HepG2 (cell line): ENCODE data around the gene GNB4. TPM values are rescaled to one million over a fixed set of nuclear protein-coding genes. Genes with fewer than 3 reads are reported as not detected.

ENCODE experiments used
- ATAC-seq: fragments of 200-7000 bp; cut with Tn5 transposase; 3 replicates; pipeline ENCODE4 v1.9.1; 2020; ENCODE audit warnings: mild to moderate bottlenecking, moderate library complexity
- BruUV-seq: library from RNA; stranded (reverse); fragments of 400-500 nt; replicated peaks from 2 replicates; lab custom pipeline; 2021; lab: Mats Ljungman, UMichigan
- CTCF ChIA-PET: fragments of 300-600 bp; formaldehyde crosslinking; extraction: SDS; loops from one replicate; lab custom pipeline; 2021; ENCODE audit warnings: low total read pairs, inconsistent platforms, low intra/inter-chr PET ratio; lab: Yijun Ruan, JAX
- POLR2A ChIA-PET: fragments of 350-600 bp; sonication (Branson Sonifier 250); formaldehyde crosslinking; loops from one replicate; lab custom pipeline; 2020; ENCODE audit warnings: antibody characterized with exemption, inconsistent platforms; lab: Yijun Ruan, JAX
- DNase-seq: peaks from one replicate; pipeline ENCODE4 v3.0.0-alpha.2; 2015; ENCODE audit warnings: low spot score
- FAIRE-seq: peaks from 3 replicates; lab custom pipeline; 2011; peaks lifted over from hg19 to GRCh38; lab: Jason Lieb, UNC
- H2AFZ ChIP-seq: one replicate; pipeline ENCODE4 v1.6.1; 2011; ENCODE audit warnings: low read length, inconsistent platforms
- H3K27ac ChIP-seq: fragments of 300-600 bp; 3 replicates; pipeline ENCODE4 v1.8.0; 2011; ENCODE audit warnings: mixed run types, mild to moderate bottlenecking, mixed read lengths, low read length, inconsistent platforms; ENCODE audit not compliant: insufficient read depth; ENCODE audit errors: extremely low read length
- H3K27me3 ChIP-seq, 2 experiments: fragments of 200-600 bp in 1 of 2; 2 replicates in 1 of 2; 3 replicates in 1 of 2; pipeline versions ENCODE4 v1.6.0 to v1.8.0; 2011; ENCODE audit warnings: low read length in 2 of 2, mild to moderate bottlenecking in 2 of 2, moderate library complexity in 2 of 2, inconsistent platforms in 1 of 2; ENCODE audit not compliant: insufficient read depth in 2 of 2, control insufficient read depth in 1 of 2
- H3K36me3 ChIP-seq, 2 experiments: fragments of 200-600 bp in 1 of 2; replicated peaks in 1 of 2; 2 replicates in 1 of 2; 3 replicates in 1 of 2; pipeline versions ENCODE4 v1.5.1 to v1.8.0; 2011; ENCODE audit warnings: low read length in 2 of 2, inconsistent platforms in 1 of 2; ENCODE audit not compliant: insufficient read depth in 2 of 2, control insufficient read depth in 1 of 2
- H3K4me1 ChIP-seq: 2 replicates; pipeline ENCODE4 v1.5.1; 2012; ENCODE audit warnings: low read length, inconsistent platforms; ENCODE audit not compliant: insufficient read depth
- H3K4me2 ChIP-seq: 2 replicates; pipeline ENCODE4 v1.6.0; 2011; ENCODE audit warnings: low read depth, low read length, inconsistent platforms
- H3K4me3 ChIP-seq, 3 experiments: fragments of 200-600 bp in 1 of 3; sonication (generic), shearing (Covaris generic) in 1 of 3; replicated peaks in 1 of 3; 2 replicates each; pipeline ENCODE4 v1.5.1; 2011 to 2016; ENCODE audit warnings: low read length in 3 of 3, inconsistent platforms in 2 of 3, low read depth in 2 of 3, mild to moderate bottlenecking in 2 of 3, control low read depth in 1 of 3, mixed read lengths in 1 of 3; ENCODE audit not compliant: insufficient read depth in 1 of 3
- H3K79me2 ChIP-seq: one replicate; pipeline ENCODE4 v1.6.1; 2011; ENCODE audit warnings: low read length, inconsistent platforms; ENCODE audit not compliant: insufficient read depth
- H3K9ac ChIP-seq: 2 replicates; pipeline ENCODE4 v1.6.0; 2011; ENCODE audit warnings: mild to moderate bottlenecking, low read depth, low read length, inconsistent platforms; ENCODE audit not compliant: insufficient read depth
- H3K9me3 ChIP-seq: 2 replicates; pipeline ENCODE4 v1.5.1; 2012; ENCODE audit warnings: mild to moderate bottlenecking, low read length
- H4K20me1 ChIP-seq: 2 replicates; pipeline ENCODE4 v1.6.0; 2011; ENCODE audit warnings: inconsistent platforms, mild to moderate bottlenecking, low read length, moderate library complexity; ENCODE audit not compliant: insufficient read depth
- KLF12 ChIP-seq: sonication (generic); formaldehyde crosslinking; IDR thresholded peaks from 2 replicates; pipeline ENCODE4 v1.4.0; 2020; ENCODE audit warnings: missing genetic modification reagents, borderline replicate concordance
- MBD4 ChIP-seq: IDR thresholded peaks from 2 replicates; pipeline ENCODE4 v1.6.1; 2012; ENCODE audit warnings: low read length, inconsistent platforms, borderline replicate concordance
- PTBP1 ChIP-seq: fragments of 200-400 bp; formaldehyde crosslinking; IDR thresholded peaks from 2 replicates; pipeline ENCODE4 v1.6.1; 2018; ENCODE audit warnings: low read length, low read depth; ENCODE audit not compliant: poor library complexity, severe bottlenecking
- SALL2 ChIP-seq: sonication (generic); formaldehyde crosslinking; IDR thresholded peaks from 2 replicates; pipeline ENCODE4 v1.8.1; 2023; ENCODE audit warnings: mild to moderate bottlenecking, missing genetic modification reagents, inconsistent platforms
- ZNF432 ChIP-seq: sonication (generic); formaldehyde crosslinking; IDR thresholded peaks from 2 replicates; pipeline ENCODE4 v1.5.0; 2020; ENCODE audit warnings: missing genetic modification reagents, mild to moderate bottlenecking, borderline replicate concordance
- ZNF564 ChIP-seq: sonication (generic); formaldehyde crosslinking; IDR thresholded peaks from 2 replicates; pipeline ENCODE4 v1.8.1; 2023; ENCODE audit warnings: mild to moderate bottlenecking, missing genetic modification reagents
- WGBS: methylation state at CpG from one replicate; pipeline ENCODE4 v1.1.6; 2017; ENCODE audit warnings: low lambda C conversion rate; 5-methylcytosine and 5-hydroxymethylcytosine counted together
- in situ Hi-C: cut with HindIII; loops from 2 replicates; pipeline ENCODE4 v1.10.0; 2017; ENCODE audit warnings: low pct_unique_long_range_greater_than_20kb; ENCODE audit not compliant: extremely low pct_ligation_motif_present
- intact Hi-C: fragments of 100-400 bp; cut with micrococcal nuclease; formaldehyde crosslinking; loops from one replicate; pipeline ENCODE4 v1.10.0; 2022; ENCODE audit not compliant: unreplicated experiment
- polyA plus RNA-seq, 8 experiments: library from polyadenylated mRNA; depleted of rRNA in 3 of 8; stranded (reverse) in 7 of 8; unstranded in 1 of 8; fragments of >200 nt; fragmentation: Illumina TruSeq in 4 of 8; extraction: Trizol in 4 of 8; gene quantifications; 2 replicates each; pipeline versions ENCODE4 v1.2.1 to v1.2.3, GENCODE V29; 2011 to 2016; ENCODE audit warnings: low read depth in 4 of 8, missing spikeins in 1 of 8, mixed read lengths in 1 of 8; ENCODE audit not compliant: insufficient read depth in 1 of 8
- total RNA-seq, 5 experiments: library from RNA; depleted of rRNA; stranded (reverse); fragments of >200 nt; fragmentation: Illumina TruSeq; extraction: Trizol; gene quantifications; 2 replicates each; pipeline ENCODE4 v1.2.3, GENCODE V29; 2016; ENCODE audit warnings: low read depth in 1 of 5
- TF ChIP-seq, protein P1 (sequence below): sonication (generic); formaldehyde crosslinking; IDR thresholded peaks from 2 replicates; pipeline ENCODE4 v1.9.0; 2021; ENCODE audit warnings: missing genetic modification reagents, borderline replicate concordance
- TF ChIP-seq, protein P2 (sequence below): sonication (generic); formaldehyde crosslinking; IDR thresholded peaks from 2 replicates; pipeline ENCODE4 v1.5.0; 2020; ENCODE audit warnings: missing genetic modification reagents
- TF ChIP-seq, protein P3 (sequence below): sonication (generic); formaldehyde crosslinking; IDR thresholded peaks from 2 replicates; pipeline ENCODE4 v1.4.0; 2020; ENCODE audit warnings: mild to moderate bottlenecking, missing genetic modification reagents
- TF ChIP-seq, protein P4 (sequence below): sonication (generic); formaldehyde crosslinking; IDR thresholded peaks from 2 replicates; pipeline ENCODE4 v1.5.1; 2020; ENCODE audit warnings: mild to moderate bottlenecking, missing genetic modification reagents, moderate library complexity

The GNB4 gene
- total and polyA plus RNA-seq, 2 of the 13 experiments (the other 11 are each of a cell fraction or from before 2014, with no cell fraction given) = 0.07 to 0.13 TPM

DNA sequence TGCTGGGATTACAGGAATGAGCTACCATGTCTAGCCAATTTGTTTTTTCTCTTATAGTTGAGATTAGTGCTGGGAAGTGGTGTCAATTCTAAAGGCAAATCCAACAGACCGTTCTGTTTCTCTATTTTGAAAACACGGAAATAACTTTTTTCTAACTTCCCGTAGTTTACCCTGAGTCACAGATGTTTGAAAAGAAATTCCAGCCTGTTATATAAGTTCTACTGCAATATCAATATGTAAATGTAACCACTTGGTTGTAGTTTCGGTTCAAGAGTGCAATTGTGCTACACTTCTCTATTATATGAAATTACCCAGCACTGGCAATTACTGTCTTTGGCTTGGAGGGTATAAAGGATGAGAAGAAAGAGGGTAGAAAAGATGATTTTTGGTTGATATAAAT is 22.3 kb upstream of the GNB4 start:
- Histone ChIP-seq H4K20me1 (no peaks in the 10 kb centered on the region), H3K27ac (no peak overlapping the region), H3K36me3 (no peaks in the 10 kb centered on the region), H3K27me3 (no peaks in the 10 kb centered on the region; a peak in 1 of 5 replicates), H3K79me2 (no peaks in the 10 kb centered on the region), H3K4me2 (no peak overlapping the region), H3K4me1 (no peaks in the 10 kb centered on the region), H3K9me3 (no peaks in the 10 kb centered on the region), H2AFZ (no peak overlapping the region), H3K9ac (no peak overlapping the region), H3K4me3 (no peak overlapping the region)
- 40% methylated on average over 4 of the region's 4 CpGs for WGBS
- BruUV-seq = no TSS peak
- intact Hi-C loops = no loop called here
- DNase-seq (no peak), ATAC-seq (no peak), FAIRE-seq (no peak)
- ChIA-PET POLR2A (no interaction called here), CTCF (no interaction called here)
- TF ChIP-seq PTBP1 (no peak), MBD4 (no peak), SALL2 (no peak), ZNF564 (no peak), ZNF432 (CRISPR knock-in tag) (no peak), KLF12 (CRISPR knock-in tag) (no peak)
- TF ChIP-seq, protein P1, sequence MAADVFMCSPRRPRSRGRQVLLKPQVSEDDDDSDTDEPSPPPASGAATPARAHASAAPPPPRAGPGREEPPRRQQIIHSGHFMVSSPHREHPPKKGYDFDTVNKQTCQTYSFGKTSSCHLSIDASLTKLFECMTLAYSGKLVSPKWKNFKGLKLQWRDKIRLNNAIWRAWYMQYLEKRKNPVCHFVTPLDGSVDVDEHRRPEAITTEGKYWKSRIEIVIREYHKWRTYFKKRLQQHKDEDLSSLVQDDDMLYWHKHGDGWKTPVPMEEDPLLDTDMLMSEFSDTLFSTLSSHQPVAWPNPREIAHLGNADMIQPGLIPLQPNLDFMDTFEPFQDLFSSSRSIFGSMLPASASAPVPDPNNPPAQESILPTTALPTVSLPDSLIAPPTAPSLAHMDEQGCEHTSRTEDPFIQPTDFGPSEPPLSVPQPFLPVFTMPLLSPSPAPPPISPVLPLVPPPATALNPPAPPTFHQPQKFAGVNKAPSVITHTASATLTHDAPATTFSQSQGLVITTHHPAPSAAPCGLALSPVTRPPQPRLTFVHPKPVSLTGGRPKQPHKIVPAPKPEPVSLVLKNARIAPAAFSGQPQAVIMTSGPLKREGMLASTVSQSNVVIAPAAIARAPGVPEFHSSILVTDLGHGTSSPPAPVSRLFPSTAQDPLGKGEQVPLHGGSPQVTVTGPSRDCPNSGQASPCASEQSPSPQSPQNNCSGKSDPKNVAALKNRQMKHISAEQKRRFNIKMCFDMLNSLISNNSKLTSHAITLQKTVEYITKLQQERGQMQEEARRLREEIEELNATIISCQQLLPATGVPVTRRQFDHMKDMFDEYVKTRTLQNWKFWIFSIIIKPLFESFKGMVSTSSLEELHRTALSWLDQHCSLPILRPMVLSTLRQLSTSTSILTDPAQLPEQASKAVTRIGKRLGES (CRISPR knock-in tag) = no peak
- TF ChIP-seq, protein P2, sequence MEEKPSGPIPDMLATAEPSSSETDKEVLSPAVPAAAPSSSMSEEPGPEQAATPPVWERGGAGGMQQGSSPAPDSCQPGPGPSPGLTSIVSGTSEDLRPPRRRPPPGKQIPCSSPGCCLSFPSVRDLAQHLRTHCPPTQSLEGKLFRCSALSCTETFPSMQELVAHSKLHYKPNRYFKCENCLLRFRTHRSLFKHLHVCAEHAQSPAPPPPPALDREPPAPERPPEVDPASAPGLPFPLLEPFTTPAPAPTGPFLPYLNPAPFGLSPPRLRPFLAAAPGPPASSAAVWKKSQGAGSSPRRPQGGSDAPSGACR (CRISPR knock-in tag) = no peak
- TF ChIP-seq, protein P3, sequence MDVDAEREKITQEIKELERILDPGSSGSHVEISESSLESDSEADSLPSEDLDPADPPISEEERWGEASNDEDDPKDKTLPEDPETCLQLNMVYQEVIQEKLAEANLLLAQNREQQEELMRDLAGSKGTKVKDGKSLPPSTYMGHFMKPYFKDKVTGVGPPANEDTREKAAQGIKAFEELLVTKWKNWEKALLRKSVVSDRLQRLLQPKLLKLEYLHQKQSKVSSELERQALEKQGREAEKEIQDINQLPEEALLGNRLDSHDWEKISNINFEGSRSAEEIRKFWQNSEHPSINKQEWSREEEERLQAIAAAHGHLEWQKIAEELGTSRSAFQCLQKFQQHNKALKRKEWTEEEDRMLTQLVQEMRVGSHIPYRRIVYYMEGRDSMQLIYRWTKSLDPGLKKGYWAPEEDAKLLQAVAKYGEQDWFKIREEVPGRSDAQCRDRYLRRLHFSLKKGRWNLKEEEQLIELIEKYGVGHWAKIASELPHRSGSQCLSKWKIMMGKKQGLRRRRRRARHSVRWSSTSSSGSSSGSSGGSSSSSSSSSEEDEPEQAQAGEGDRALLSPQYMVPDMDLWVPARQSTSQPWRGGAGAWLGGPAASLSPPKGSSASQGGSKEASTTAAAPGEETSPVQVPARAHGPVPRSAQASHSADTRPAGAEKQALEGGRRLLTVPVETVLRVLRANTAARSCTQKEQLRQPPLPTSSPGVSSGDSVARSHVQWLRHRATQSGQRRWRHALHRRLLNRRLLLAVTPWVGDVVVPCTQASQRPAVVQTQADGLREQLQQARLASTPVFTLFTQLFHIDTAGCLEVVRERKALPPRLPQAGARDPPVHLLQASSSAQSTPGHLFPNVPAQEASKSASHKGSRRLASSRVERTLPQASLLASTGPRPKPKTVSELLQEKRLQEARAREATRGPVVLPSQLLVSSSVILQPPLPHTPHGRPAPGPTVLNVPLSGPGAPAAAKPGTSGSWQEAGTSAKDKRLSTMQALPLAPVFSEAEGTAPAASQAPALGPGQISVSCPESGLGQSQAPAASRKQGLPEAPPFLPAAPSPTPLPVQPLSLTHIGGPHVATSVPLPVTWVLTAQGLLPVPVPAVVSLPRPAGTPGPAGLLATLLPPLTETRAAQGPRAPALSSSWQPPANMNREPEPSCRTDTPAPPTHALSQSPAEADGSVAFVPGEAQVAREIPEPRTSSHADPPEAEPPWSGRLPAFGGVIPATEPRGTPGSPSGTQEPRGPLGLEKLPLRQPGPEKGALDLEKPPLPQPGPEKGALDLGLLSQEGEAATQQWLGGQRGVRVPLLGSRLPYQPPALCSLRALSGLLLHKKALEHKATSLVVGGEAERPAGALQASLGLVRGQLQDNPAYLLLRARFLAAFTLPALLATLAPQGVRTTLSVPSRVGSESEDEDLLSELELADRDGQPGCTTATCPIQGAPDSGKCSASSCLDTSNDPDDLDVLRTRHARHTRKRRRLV = no peak
- TF ChIP-seq, protein P4, sequence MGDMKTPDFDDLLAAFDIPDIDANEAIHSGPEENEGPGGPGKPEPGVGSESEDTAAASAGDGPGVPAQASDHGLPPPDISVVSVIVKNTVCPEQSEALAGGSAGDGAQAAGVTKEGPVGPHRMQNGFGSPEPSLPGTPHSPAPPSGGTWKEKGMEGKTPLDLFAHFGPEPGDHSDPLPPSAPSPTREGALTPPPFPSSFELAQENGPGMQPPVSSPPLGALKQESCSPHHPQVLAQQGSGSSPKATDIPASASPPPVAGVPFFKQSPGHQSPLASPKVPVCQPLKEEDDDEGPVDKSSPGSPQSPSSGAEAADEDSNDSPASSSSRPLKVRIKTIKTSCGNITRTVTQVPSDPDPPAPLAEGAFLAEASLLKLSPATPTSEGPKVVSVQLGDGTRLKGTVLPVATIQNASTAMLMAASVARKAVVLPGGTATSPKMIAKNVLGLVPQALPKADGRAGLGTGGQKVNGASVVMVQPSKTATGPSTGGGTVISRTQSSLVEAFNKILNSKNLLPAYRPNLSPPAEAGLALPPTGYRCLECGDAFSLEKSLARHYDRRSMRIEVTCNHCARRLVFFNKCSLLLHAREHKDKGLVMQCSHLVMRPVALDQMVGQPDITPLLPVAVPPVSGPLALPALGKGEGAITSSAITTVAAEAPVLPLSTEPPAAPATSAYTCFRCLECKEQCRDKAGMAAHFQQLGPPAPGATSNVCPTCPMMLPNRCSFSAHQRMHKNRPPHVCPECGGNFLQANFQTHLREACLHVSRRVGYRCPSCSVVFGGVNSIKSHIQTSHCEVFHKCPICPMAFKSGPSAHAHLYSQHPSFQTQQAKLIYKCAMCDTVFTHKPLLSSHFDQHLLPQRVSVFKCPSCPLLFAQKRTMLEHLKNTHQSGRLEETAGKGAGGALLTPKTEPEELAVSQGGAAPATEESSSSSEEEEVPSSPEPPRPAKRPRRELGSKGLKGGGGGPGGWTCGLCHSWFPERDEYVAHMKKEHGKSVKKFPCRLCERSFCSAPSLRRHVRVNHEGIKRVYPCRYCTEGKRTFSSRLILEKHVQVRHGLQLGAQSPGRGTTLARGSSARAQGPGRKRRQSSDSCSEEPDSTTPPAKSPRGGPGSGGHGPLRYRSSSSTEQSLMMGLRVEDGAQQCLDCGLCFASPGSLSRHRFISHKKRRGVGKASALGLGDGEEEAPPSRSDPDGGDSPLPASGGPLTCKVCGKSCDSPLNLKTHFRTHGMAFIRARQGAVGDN (CRISPR knock-in tag) = no peak
- in situ Hi-C loops = no loop called here
